Astrocyte (in vitro differentiated cells and primary cell): Measurements from ENCODE around the gene NDOR1.

Experiments used
- CTCF ChIP-seq: IDR thresholded peaks from 2 replicates; pipeline ENCODE4 v1.5.1; 2011; ENCODE audit warnings: low read depth, mild to moderate bottlenecking, inconsistent platforms, low read length, moderate library complexity; ENCODE audit not compliant: insufficient read depth
- EZH2 ChIP-seq: IDR thresholded peaks from 2 replicates; pipeline ENCODE4 v1.6.1; 2012; ENCODE audit warnings: mild to moderate bottlenecking, low read length, inconsistent platforms; ENCODE audit not compliant: insufficient read depth

- TF ChIP-seq CTCF (no peak), EZH2 (no peak)
Measured at GRCh38 chr9:137255448-137256114, 50.1 kb downstream of the NDOR1 start.
